Colonic mucosa (tissue), 4 donors: ENCODE measurements around the gene CENPF. TPM values are rescaled to one million over a fixed set of nuclear protein-coding genes. Genes with fewer than 3 reads are reported as not detected.
A peak's percentile ranks its signal among the peaks of the same experiment; 100 is the strongest.

ENCODE experiments used
- DNase-seq: peaks from one replicate; pipeline ENCODE4 v3.0.0-alpha.2; 2020
- H3K27ac ChIP-seq: fragments of 200-600 bp; one replicate; pipeline ENCODE4 v1.8.0; 2021
- H3K27me3 ChIP-seq: fragments of 200-600 bp; one replicate; pipeline ENCODE4 v1.8.0; 2021
- H3K36me3 ChIP-seq: fragments of 200-600 bp; one replicate; pipeline ENCODE4 v1.8.0; 2021
- H3K4me1 ChIP-seq: fragments of 200-600 bp; one replicate; pipeline ENCODE4 v1.8.0; 2021; ENCODE audit warnings: mild to moderate bottlenecking
- H3K4me3 ChIP-seq: fragments of 200-600 bp; one replicate; pipeline ENCODE4 v1.8.0; 2021
- H3K9ac ChIP-seq, 2 donors: one replicate each; pipeline ENCODE4 v1.7.0; 2013; ENCODE audit warnings: control low read depth in 2 of 2, low read depth in 2 of 2, low read length in 2 of 2
- H3K9me3 ChIP-seq: fragments of 200-600 bp; one replicate; pipeline ENCODE4 v1.8.0; 2021
- intact Hi-C: fragments of 100-400 bp; cut with DNase I; formaldehyde crosslinking; loops from one replicate; pipeline ENCODE4 v1.14.1; 2022
- total RNA-seq, 2 donors: library from RNA; stranded (reverse); fragmentation: NEBNext Ultra II Directional in 1 of 2; extraction: Animal tissue kit (Norgen Biotek cat#: 25700) in 1 of 2; gene quantifications; one replicate each; pipeline ENCODE4 v1.2.1, GENCODE V29; 2021
- TF ChIP-seq, protein P1 (sequence below): fragments of 200-600 bp; IDR thresholded peaks from one replicate; pipeline ENCODE4 v1.8.0; 2022; ENCODE audit warnings: antibody characterized with exemption, mild to moderate bottlenecking
- donor health status: healthy.
- donor health status: DM: no; HTN: no; CAD: no.
- donor health status: DM: no; HTN: no; CAD: no.

The CENPF gene
- total RNA-seq, 2 donors from 2014 or later = 21.2 to 67.9 TPM

DNA sequence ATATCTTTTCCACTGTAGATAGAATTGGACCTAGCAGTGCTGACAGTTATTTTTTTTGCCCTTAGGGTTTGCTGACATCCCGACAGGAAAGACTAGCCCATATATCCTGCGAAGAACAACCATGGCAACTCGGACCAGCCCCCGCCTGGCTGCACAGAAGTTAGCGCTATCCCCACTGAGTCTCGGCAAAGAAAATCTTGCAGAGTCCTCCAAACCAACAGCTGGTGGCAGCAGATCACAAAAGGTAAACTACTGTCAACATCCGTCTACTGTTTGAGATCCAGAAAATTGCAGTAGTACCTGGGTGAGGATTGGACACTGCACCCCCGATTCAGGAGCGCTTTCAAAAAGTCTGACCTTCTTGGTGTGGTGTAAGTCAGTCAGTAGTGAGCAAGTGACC lies 55.8 kb downstream of the CENPF start:
- Histone ChIP-seq H3K9me3 (no peaks in the 10 kb centered on the region), H3K27ac (no peak overlapping the region), H3K4me3 (no peak overlapping the region), H3K4me1 (no peaks in the 10 kb centered on the region), H3K9ac (no peak overlapping the region), H3K36me3 (no peaks in the 10 kb centered on the region), H3K27me3 (no peaks in the 10 kb centered on the region)
- intact Hi-C loops = no loop called here
- DNase-seq = no peak
- TF ChIP-seq, protein P1, sequence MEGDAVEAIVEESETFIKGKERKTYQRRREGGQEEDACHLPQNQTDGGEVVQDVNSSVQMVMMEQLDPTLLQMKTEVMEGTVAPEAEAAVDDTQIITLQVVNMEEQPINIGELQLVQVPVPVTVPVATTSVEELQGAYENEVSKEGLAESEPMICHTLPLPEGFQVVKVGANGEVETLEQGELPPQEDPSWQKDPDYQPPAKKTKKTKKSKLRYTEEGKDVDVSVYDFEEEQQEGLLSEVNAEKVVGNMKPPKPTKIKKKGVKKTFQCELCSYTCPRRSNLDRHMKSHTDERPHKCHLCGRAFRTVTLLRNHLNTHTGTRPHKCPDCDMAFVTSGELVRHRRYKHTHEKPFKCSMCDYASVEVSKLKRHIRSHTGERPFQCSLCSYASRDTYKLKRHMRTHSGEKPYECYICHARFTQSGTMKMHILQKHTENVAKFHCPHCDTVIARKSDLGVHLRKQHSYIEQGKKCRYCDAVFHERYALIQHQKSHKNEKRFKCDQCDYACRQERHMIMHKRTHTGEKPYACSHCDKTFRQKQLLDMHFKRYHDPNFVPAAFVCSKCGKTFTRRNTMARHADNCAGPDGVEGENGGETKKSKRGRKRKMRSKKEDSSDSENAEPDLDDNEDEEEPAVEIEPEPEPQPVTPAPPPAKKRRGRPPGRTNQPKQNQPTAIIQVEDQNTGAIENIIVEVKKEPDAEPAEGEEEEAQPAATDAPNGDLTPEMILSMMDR = no peak

DNA sequence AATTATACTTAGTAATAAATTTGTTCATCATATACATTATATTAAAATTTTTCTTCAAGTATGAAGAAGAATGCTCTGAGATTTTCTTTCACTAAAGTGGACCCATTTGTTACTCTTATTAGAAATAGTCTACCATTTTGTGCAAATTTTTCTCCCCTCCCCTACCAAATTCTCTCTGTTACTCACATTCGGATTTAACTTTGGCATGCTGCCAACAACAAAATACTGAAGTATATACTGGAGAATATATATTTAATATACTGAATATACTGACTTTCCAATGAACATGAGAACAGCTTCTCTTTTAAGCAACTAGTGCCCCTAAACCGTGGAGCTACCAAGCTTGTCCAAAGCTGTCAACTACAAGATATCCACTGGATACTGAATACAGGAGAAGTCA lies 57.2 kb downstream of the CENPF start:
- no peak for DNase-seq
- Histone ChIP-seq H3K27me3 (no peaks in the 10 kb centered on the region), H3K4me3 (no peak overlapping the region), H3K27ac (no peak overlapping the region), H3K4me1 (no peaks in the 10 kb centered on the region), H3K9me3 (no peaks in the 10 kb centered on the region), H3K9ac (no peak overlapping the region), H3K36me3 (no peaks in the 10 kb centered on the region)
- TF ChIP-seq, protein P1 = no peak
- intact Hi-C loops = no loop called here

DNA sequence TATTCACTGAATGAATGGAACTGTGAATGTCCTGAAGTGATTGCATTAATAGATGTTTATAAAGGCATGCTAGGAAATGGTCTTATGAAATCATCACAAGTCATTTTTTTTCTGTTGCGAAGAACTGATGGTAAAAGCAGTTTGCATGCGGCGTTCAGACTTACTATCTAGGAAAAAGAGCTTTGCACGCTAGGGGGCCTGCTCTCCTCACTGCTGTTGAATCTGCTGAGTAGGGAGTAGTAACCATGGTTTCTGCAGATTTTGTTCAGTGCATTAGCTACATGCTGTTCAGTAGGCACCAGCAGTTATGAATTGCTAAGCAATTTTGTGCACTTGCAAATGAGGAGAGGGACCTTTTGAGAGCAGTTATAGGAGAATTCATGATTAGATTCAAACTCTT lies 57.9 kb downstream of the CENPF start:
- no peak overlapping the region for H3K4me3 ChIP-seq
- no peaks in the 10 kb centered on the region for H3K36me3 ChIP-seq
- DNase-seq = peak; percentile 29
- H3K27me3 ChIP-seq = no peaks in the 10 kb centered on the region
- no peaks in the 10 kb centered on the region for H3K4me1 ChIP-seq
- TF ChIP-seq, protein P1 = no peak
- no peak overlapping the region for H3K9ac ChIP-seq
- H3K9me3 ChIP-seq = no peaks in the 10 kb centered on the region
- H3K27ac ChIP-seq = no peak overlapping the region
- intact Hi-C loops = no loop called here

DNA sequence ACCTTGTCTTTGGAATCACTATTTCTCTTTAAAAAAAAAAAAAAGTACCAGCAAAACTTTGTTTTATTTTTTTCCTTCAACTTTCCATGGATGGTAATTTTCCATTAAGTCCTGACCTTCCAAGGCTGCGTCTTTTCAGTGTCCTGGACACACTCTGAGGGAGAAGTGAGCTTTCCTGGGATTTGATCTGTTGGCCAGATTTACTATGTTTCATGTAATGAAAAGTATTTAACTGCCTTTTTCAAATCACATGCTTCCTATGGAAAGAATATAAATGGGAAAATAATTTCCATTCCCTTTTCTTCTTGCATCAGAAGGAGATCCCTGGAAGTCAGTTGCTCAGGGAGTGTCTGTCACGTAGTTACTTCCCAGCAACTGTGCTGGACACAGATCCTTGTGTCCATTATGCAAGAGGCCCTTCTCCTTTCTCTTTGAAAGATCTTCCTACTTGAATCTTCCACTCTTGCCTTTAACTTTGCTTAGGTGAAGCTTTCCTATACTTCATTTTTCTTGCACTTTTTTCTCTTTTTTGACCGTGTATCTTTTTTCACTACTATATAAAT lies 59.3 kb downstream of the CENPF start:
- no peak for DNase-seq
- intact Hi-C loops = no loop called here
- no peaks in the 10 kb centered on the region for H3K4me1 ChIP-seq

DNA sequence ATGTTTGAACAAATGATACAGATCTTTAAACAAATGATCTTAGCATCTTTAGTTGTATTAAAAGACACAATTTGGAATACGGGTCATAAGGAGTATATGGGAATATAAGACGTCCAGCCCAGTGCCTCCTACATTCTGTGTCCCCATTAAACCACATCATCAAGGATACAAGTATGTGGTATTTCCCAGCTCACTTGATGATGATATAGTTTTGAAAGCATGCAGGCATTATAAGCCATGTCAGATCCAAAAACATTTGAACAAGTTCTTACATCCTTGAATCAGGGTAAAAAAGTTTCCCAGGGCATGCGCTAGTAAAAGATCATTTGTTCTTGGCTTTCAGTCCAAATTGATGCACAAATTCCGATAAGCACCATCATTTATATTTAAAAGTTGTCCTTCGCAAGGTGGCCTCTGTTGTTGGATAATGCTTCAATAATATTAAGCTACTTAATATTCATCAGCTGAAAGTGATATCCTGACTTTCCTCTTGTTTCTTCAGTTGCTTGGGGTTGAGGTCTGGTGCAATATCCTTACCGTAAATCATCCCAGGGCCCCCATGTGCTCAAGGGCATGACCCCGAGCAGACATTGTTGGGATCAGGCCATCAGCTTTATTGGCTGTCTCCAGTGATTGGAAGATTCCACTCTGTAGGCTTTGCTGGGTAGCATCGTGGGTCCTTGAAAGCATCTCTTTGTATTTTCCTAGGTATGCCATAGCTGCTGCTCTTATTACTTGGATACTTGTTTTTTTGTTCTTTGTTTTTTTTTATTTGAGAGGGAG lies 61.8 kb downstream of the CENPF start:
- Histone ChIP-seq H3K9ac (no peak overlapping the region), H3K27me3 (no peaks in the 10 kb centered on the region), H3K36me3 (no peaks in the 10 kb centered on the region), H3K4me3 (no peak overlapping the region), H3K27ac (no peak overlapping the region), H3K9me3 (no peaks in the 10 kb centered on the region), H3K4me1 (no peaks in the 10 kb centered on the region)
- DNase-seq = no peak
- intact Hi-C loops = no loop called here
- TF ChIP-seq, protein P1 = no peak

More for the DNA sequence above, 59.3 kb downstream of the CENPF start:
- Histone ChIP-seq H3K9ac (no peak overlapping the region), H3K27ac (no peak overlapping the region), H3K4me3 (no peak overlapping the region), H3K36me3 (no peaks in the 10 kb centered on the region), H3K9me3 (no peaks in the 10 kb centered on the region), H3K27me3 (no peaks in the 10 kb centered on the region)
- TF ChIP-seq, protein P1 = no peak
